ENCODE measurements around the gene GHR.
A peak's percentile ranks its signal among the peaks of the same experiment; 100 is the strongest.

GHR gene

DNA sequence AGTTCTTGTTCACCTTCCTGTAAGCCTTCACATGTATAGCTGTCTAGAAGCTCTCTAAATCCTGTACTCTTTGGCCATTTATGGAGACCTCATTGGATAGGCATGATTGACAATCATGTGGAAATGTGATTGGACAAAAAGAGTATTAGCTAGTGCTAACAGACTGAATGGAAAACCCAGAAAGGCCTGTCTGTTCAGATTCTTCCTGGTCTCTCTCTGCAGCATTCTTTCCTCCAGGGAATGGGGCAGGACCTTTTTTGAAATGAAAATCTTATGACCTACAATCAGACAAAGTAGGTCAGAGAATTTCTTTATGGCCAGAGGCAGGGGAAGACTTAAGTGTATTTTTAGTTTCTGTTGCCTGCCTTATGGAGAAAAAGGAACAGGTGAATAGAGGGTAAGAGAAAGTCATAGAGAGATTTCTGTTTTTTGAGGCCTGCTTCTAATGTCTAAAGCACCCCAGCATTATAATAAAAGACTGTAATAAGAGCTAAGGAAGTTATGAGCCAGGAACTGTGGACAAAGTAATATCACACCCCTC is 181.0 kb downstream of the GHR start:
- DNase-seq (ENCODE audit: low read depth), result no peak

DNA sequence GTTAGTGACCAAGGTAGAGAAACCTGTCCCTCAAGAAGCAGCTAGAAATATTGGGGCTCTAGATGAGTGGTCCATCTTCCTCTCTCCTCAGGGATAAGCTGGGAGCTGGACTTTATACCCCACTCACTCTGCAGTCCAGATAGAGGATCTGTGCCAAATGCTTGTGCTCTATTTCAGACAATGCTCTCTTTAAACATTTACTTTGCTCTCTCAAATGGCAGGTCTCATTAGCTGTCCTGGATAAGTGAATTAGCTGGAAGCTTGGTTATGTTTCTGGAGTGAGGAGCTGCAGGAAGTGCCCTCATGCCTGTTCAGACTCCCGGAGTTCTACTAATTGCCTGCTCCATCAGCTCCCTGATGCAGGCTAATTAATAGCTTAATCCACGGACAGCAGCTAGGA is 182.3 kb downstream of the GHR start:
- no peak for DNase-seq (ENCODE audit: low read depth)

DNA sequence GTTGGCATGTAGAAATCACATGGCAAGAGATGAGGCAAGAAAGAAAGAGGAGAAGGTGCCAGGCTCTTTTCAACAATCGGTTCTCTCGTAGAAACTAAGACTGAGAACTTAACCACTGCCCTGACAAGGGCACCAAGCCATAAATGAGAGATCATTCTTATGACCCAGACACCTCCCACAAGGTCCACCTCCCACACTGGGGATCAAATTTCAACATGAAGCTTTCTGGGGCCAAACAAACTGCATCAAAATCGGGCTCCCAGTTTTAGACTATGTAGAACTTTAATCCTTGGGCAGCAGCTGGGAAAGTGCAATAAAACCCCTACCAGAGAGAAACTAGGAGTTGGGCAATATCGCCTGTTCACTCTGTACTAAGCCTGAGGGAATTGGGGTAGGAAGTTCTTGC is 183.2 kb downstream of the GHR start:
- DNase-seq (ENCODE audit: low read depth), result no peak

DNA sequence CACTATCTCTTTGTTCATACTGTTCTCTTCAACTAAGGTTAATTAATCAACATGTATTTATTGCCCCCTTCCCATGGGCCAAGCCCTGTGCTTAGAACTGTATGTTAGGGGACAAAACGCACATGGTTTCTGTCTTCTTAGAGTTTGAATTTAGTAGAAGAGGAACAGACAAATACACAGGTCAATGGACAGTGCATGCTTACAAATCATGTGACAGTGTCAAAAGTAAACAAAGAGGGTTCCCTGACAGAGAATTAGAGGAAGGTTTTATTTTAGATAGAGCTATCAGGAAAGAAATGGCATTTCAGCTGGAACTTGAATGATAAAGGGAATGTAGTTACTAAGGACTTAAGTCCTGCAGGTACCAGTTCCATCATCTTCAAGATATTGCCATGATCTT is 188.2 kb downstream of the GHR start:
- DNase-seq (ENCODE audit: low read depth), result no peak

DNA sequence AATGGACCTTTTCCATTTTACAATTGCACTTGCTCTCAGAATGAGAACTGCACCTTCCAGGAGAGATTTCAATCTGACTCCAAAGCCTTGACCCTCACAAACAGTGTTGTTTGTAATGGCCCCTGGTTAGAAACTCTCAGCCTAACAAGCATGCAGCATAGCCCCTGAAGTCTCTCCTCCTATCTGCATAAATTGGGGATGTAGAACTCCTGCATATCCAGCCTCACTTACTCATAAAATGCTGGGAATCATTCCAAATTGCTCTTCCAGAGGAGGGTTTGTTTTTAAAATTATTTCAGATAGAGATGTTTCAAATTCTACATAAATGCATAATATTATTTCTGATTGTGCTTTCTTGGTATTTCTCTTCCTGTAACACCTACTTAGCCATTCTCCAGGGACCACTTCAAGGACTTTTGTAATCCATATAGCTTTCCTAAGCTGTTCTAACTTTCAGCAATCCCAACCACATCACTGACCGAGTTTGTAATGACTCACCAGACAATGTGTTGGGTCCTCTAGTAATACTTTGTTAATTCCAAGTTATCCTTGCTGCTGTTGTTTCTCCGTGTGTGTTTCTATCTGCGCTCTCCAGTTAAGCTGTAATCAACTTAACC is 189.6 kb downstream of the GHR start:
- peak; percentile 10 for DNase-seq (ENCODE audit: low read depth)

DNA sequence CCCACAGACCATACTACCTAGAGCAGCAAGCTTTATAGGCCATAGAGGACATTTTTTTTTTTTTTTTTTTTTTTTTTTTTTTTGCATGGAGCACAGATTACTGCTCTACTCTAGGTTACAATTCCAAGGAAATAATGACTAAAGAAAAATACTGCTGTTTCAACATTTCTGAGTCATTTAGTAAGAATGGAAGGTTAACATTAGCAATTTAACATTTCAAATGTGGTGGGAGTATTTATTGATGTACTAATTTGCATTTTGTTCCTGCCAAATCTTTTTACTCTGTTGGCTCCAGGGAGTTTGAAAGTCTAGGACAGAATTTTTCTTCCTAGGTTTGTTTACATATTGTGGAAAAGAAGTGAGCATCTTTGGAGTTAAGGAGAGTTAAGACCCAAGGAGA is 191.3 kb downstream of the GHR start:
- DNase-seq (ENCODE audit: low read depth), result no peak

DNA sequence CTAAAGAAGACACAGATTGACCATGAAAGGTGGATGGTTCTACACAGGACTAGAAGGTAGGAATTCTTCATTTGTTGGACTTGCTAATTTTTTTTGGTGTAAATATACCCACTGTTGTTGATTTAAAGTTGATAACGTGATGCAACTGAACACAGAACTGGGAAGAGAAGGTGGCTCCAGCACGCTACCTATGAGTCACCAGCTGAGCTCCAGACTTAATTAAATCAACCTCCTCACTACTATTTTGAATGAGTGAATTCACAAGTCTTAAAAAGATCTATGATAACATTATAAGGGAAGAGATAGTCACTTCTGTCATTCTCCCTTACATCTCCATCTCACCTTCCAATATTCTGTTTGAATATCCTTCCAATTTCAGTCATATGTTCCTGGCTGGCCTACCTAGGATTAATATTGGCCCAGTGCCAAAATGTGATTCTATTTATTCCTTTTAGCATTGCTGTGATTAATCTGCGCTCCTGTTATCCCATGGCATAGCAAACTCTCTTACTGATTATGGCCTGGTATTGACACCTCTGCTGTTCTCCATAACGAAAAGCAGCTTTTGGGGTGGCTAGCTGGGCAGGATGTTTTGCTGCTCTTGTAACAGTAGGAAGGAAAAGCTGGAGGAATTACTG is 197.5 kb downstream of the GHR start:
- no peak for DNase-seq (ENCODE audit: low read depth)

DNA sequence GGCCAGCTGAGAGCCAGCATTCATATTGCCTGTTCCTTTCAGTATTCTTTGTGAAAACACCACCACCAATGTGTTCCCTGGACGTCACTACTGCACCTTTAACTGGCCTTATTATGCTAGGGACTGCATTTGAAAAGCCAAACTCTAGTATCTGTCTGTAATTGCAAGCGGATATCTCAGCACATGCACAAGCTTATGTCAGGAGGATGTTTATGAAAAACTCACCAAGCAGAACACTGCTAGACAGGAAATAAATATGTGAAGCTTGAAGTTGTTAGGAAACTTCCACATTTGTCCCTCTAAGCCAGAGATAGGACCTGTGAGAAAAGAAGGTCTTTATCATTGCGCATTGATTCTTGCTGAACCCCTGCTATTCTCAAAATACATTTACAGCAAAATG is 198.0 kb downstream of the GHR start:
- no peak for DNase-seq (ENCODE audit: low read depth)

DNA sequence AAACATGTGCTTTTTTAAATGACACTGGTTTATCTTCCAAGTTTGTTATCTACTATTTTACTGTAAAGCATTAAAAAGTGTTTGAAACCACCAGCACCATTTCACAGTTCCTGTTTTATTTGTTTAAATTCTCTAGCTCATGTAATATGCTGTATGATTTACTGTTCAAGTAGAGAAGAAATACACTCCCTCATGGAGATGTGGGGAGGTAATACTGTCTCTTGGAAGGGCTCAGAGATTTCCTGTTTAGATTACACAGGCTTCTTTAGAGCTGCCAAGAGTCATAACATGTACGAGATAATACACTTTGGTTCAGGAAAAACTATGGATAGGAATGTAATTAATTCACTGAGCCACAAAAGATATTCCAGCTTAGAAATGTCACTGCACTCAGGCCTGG is 198.4 kb downstream of the GHR start:
- DNase-seq (ENCODE audit: low read depth), result no peak

DNA sequence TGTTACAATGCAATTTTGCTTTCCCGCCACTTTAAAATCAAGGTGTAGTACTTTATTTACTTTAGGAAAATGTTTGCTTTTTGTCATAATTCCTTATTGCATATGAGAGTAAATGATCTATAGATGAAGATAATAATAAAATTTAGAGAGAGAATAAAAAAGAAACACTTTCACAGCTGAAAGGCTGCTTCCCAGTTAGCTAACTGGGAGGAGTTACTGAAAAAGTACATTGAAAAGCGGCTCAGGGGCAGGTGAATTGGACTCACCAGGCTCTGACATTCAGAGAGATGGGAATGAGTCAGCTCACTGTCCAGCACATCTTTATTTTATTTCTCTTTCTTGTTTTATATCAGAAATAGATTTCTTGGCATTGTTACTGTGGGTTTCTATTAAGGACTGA is 201.7 kb downstream of the GHR start:
- no peak for DNase-seq (ENCODE audit: low read depth)

DNA sequence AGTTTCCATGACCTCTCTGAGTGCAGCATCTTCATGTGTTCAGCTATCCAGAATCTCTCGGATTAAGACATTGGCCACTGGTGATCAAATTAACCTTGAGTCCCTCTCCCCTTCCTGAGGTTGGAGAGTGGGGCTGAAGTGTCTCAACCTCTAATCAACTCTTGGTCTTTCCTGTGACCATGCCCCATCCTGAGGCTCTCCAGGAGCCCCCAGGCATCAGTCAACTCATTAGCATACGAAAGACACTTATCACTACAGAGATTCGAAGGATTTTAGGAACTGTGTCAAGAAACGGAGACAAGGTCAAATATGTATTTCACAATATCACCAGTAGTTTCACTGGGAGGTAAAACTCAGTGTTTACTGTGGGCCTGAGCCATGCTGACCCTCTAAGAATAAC is 203.2 kb downstream of the GHR start:
- DNase-seq (ENCODE audit: low read depth), result no peak

DNA sequence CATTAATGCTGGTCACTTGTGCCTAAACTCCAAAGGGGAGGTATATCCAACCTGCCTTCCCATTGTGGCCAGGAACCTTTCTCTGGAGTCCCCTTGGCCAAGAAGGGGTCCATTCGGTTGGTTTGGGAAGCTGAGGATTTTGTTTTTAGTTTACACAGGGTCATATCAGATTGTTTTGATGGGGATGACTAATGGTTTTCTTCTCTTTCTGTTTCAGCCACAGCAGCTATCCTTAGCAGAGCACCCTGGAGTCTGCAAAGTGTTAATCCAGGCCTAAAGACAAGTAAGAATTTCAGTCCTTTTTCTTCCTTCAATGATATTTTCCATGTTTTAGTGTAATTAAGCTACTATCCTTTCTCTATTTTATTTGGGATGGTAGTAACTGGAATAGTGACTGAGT is 205.6 kb downstream of the GHR start:
- DNase-seq (ENCODE audit: low read depth), result no peak

DNA sequence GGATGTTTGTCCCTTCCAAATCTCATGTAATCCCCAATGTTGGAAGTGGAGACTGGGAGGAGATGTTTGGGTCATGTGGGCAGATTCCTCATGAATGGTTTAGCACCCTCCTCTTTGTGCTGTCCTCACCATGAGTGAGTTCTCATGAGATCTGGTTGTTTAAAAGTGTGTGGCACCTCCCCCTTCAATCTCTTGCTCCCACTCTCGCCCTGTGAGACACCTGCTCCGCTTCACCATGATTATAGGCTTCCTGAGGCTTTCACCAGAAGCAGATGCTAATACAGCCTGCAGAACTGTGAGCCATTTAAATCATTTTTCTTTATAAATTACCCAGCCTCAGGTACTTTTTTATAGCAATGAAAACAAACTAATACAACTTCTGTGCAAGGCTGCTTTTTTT is 206.0 kb downstream of the GHR start:
- no peak for DNase-seq (ENCODE audit: low read depth)

DNA sequence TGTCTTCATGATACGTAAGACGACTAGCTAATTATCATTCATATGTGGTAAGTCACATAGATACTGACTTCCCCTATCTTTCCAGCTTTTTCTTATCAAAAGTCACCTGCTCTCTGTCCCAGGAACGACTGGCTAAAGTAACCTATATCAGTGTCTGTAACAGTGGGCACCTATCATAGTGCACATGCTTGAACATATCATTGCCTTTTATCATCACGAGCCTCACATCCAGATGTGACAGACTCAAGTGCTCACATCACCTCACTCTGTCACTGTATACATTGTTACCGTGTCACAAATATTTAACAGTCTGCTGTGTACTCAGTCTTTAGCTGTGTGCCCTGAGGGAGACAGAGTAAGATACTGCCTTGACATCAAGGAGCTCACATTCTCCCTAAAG is 208.0 kb downstream of the GHR start:
- no peak for DNase-seq (ENCODE audit: low read depth)

DNA sequence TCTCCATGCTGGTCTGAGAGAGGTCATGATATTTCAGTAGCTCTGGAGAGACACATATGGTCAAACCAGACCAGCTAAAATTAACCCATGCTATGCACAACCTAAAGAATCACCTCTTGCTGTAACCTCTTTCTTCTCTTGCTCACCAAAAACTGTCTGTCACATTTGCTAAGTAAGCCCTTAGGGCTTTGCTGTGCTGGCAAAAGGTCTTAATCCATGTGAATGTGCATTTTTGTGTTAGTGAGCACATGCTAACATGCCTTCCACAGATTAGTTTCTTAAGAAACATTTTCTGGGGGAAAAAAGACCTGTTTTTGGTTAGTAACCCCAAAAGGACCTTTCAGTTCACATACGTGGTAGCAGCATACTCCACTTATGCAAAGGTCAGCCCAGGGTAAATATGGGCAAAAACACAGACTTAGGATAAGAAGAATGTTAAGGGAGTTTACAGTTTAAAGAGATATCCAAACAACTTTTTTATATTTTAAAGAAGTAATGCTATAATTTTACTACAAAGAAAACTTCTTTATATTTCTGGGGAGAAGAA is 209.2 kb downstream of the GHR start:
- no peak for DNase-seq (ENCODE audit: low read depth)

DNA sequence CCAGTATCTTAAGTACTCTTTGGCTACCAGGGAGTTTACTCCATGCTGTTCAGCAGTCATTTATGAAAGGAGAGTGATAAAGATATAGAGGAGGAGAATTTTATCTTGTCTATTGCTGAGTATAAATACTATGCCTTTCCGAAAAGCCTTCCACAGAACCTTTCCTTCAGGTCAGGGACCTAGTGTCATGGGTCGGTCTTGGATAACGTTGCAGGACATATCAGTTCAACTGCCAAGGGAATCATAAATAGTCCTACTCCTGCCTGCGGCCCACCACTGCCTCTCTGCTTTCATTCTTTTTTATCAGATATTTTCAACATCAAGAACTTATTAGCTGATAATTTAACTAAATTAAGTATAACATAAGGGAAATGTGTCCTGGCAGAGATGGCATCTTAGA is 211.3 kb downstream of the GHR start:
- no peak for DNase-seq (ENCODE audit: low read depth)

DNA sequence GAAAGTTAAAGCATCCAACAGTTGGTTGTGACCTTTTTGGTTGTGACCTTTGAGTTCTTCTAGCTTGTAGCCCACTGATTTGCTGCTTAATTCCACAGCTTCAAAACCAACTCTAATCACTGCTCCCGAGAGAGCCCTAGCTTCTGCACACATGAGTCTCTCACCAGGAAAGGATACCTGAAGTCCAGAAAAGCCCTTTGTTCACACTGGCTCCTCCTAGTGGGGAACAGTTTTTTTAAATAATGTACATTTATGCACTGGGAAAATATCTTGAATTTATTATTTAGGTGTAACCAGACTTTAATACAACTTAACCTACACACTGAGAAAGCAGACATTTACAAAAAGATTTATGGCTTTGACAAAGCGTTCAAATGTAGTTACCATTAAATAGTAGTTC is 213.2 kb downstream of the GHR start:
- no peak for DNase-seq (ENCODE audit: low read depth)

DNA sequence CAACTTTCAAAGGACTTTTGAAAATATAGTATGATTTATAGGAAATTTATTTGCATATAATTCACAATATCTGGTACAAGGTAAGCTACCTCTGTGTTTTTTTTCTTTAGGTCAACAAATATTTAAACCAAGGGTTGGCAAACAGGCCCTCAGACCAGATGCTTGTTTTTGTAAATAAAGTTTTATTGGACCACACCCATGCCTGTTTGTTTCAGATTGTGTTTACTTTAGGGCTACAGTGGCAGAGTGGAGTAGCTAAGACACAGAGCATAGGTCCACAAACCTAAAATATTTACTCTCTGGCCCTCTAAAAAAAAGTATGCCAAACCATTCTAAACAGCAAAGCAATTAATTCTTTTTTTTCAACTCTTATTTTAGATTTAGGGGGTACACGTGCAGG is 213.7 kb downstream of the GHR start:
- DNase-seq (ENCODE audit: low read depth), result no peak

DNA sequence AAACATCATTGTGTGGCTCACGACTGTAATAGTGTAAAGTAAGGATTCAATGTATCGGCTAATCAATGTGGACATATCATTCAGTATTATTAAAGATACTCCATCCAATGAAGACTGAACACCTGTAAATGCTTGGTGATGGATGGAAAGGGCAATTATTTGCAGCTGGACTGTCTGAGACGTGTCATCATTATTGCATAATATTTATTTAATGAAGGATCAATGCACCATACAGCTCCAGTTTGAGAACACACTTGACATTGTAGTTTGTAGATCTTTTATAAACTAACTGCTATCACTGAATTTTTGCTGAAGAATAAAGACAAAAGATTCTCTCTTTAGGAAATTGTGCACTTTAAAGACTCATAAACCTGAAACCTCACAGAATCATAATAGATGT is 215.7 kb downstream of the GHR start:
- no peak for DNase-seq (ENCODE audit: low read depth)

DNA sequence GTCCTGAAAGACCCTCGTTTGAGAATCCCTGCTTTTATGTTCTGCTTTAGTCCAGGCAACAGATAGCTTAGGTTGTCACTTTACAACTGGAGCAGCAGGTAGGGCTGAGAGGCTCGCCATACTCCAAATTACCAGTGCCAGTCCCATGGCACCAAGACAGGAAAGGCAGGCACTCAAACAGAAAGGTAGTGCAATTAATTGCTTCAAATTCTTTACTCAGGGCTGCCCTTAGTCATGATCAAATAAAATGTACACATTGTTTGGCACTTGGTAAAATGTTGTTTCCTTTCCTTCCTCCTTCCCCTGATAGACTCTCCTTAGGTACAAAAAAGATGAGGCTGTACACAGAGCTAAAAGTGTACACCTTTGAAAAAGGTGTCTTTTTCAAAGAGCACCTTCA is 217.6 kb downstream of the GHR start:
- no peak for DNase-seq (ENCODE audit: low read depth)

DNA sequence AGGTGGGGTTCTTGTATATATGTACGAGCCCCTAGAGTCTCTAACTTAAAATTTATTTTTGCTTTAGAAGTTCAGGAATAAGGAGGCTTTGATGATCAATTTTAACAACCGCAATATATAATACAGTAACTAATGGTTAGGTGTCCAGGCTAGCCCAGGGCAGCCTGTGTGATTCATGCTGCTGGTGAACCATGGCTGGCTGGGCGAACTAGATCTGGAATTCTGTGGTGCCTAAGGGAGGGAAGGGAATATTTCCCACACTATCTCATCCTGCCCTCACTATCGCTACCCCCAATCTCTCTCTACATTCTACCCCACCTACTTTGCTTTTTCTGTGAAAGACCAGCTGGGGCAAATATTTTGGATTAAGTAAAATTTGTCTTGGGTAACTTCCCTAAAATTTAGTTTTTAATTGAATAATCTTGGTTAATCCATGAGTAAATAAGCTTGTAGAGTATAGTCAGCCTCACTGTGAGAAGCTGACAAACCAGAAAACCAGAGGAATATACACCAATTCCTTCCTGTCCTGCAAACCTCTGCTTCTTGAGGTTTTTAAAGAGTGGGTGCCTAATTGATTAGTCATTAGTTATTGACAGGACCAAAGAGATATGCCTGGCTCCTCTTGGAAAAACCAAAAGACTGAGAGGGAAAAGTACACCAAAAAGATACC is 218.2 kb downstream of the GHR start:
- no peak for DNase-seq (ENCODE audit: low read depth)

DNA sequence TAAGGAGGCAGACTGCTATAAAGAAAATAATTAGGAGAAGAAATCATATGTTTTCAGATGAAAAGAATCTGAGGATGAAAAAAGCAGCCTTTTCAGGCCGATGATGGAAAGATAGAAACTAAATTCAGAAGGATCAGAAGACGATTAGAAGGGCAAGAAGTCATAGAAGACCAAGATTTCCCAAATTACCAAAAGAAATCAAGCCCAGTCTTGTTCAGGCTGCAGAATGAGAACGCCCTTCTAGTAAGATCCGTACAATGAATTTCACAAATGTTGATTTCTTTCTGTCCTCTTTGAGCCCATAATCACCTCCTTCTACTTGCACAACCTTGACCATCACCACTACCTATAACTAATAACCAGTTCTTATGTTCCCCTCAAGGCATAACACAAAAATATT is 218.8 kb downstream of the GHR start:
- no peak for DNase-seq (ENCODE audit: low read depth)

DNA sequence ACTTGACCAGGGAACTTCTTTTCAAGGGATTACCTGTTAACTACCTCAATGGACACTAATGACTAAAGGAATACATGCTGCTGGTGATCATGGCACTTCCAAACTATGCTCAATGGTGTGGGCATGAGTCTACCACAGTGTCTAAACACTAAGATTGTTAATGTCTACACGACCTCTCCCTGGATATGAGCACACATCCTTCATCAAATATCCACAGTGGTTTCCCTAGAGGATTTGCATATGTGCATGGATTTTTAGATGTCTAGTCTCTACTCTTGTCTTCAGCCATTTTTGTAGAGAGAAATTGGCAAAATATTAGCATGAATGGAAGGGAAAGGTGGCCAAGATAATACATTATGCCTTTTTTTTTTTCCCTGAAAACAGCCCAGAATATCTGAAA is 220.1 kb downstream of the GHR start:
- no peak for DNase-seq (ENCODE audit: low read depth)
